SK-N-SH treated with all-trans-retinoic acid at 6 μM for 48 hours (cell line): ENCODE results near the gene ATPAF1.

Experiments
- ATAC-seq: fragments of 200-7000 bp; cut with Tn5 transposase; 3 replicates; pipeline ENCODE4 v1.9.1; 2020; ENCODE audit warnings: mild to moderate bottlenecking, moderate library complexity
- ARNTL ChIP-seq: fragments of 450-650 bp; formaldehyde crosslinking; IDR thresholded peaks from 2 replicates; pipeline ENCODE4 v1.5.0; 2020; ENCODE audit warnings: low read depth, mild to moderate bottlenecking, moderate library complexity, borderline replicate concordance
- BACH2 ChIP-seq: fragments of 250-450 bp; sonication (Bioruptor Pico); IDR thresholded peaks from 2 replicates; pipeline ENCODE4 v1.9.0; 2021; ENCODE audit warnings: mild to moderate bottlenecking, borderline replicate concordance
- CREB5 ChIP-seq: fragments of 250-450 bp; sonication (Bioruptor Pico); IDR thresholded peaks from 2 replicates; pipeline ENCODE4 v1.5.1; 2020; ENCODE audit warnings: low read depth, mild to moderate bottlenecking, moderate library complexity
- CSDC2 ChIP-seq: fragments of 250-450 bp; sonication (Bioruptor Pico); IDR thresholded peaks from 2 replicates; pipeline ENCODE4 v1.5.0; 2020; ENCODE audit warnings: mild to moderate bottlenecking, moderate library complexity
- CSRNP3 ChIP-seq: fragments of 250-450 bp; sonication (Bioruptor Pico); IDR thresholded peaks from 2 replicates; pipeline ENCODE4 v1.5.1; 2021; ENCODE audit warnings: mild to moderate bottlenecking, moderate library complexity
- ESRRG ChIP-seq: fragments of 250-450 bp; sonication (Bioruptor Pico); IDR thresholded peaks from 2 replicates; pipeline ENCODE4 v1.6.1; 2021; ENCODE audit warnings: mild to moderate bottlenecking
- GLIS3 ChIP-seq: fragments of 250-450 bp; sonication (Bioruptor Pico); IDR thresholded peaks from 2 replicates; pipeline ENCODE4 v1.5.0; 2020; ENCODE audit warnings: mild to moderate bottlenecking, moderate library complexity
- ISL1 ChIP-seq: fragments of 250-450 bp; sonication (Bioruptor Pico); IDR thresholded peaks from 2 replicates; pipeline ENCODE4 v2.1.2; 2022; ENCODE audit warnings: mild to moderate bottlenecking, moderate library complexity
- OSR1 ChIP-seq: fragments of 250-450 bp; sonication (Bioruptor Pico); IDR thresholded peaks from 2 replicates; pipeline ENCODE4 v1.8.0; 2022; ENCODE audit warnings: moderate library complexity, mild to moderate bottlenecking, inconsistent platforms
- PATZ1 ChIP-seq: fragments of 250-450 bp; sonication (Bioruptor Pico); IDR thresholded peaks from 2 replicates; pipeline ENCODE4 v1.8.0; 2020; ENCODE audit warnings: mild to moderate bottlenecking, moderate library complexity, borderline replicate concordance
- POU6F1 ChIP-seq: fragments of 250-450 bp; sonication (Bioruptor Pico); IDR thresholded peaks from 2 replicates; pipeline ENCODE4 v1.8.0; 2021; ENCODE audit warnings: low read depth, mild to moderate bottlenecking, moderate library complexity, borderline replicate concordance
- PPARA ChIP-seq: fragments of 250-450 bp; sonication (Bioruptor Pico); IDR thresholded peaks from 2 replicates; pipeline ENCODE4 v1.5.0; 2020; ENCODE audit warnings: mild to moderate bottlenecking, borderline replicate concordance
- RARB ChIP-seq: fragments of 250-450 bp; sonication (Bioruptor Pico); IDR thresholded peaks from 2 replicates; pipeline ENCODE4 v1.8.0; 2021; ENCODE audit warnings: mild to moderate bottlenecking, moderate library complexity
- SNAI2 ChIP-seq: fragments of 250-450 bp; sonication (Bioruptor Pico); IDR thresholded peaks from 2 replicates; pipeline ENCODE4 v1.5.0; 2020; ENCODE audit warnings: mild to moderate bottlenecking, moderate library complexity
- TCF4 ChIP-seq: fragments of 250-450 bp; sonication (Bioruptor Pico); IDR thresholded peaks from 2 replicates; pipeline ENCODE4 v1.8.0; 2021; ENCODE audit warnings: mild to moderate bottlenecking, moderate library complexity, borderline replicate concordance
- TOX ChIP-seq: fragments of 250-450 bp; sonication (Bioruptor Pico); IDR thresholded peaks from 2 replicates; pipeline ENCODE4 v1.8.0; 2021; ENCODE audit warnings: mild to moderate bottlenecking, moderate library complexity, borderline replicate concordance
- TSHZ2 ChIP-seq: fragments of 250-450 bp; sonication (Bioruptor Pico); IDR thresholded peaks from 2 replicates; pipeline ENCODE4 v1.5.0; 2020; ENCODE audit warnings: mild to moderate bottlenecking, moderate library complexity
- ZC3H10 ChIP-seq: fragments of 250-450 bp; sonication (Bioruptor Pico); IDR thresholded peaks from 2 replicates; pipeline ENCODE4 v1.5.1; 2021; ENCODE audit warnings: mild to moderate bottlenecking, moderate library complexity
- ZFP3 ChIP-seq: fragments of 250-450 bp; sonication (Bioruptor Pico); IDR thresholded peaks from 2 replicates; pipeline ENCODE4 v1.5.0; 2020; ENCODE audit warnings: mild to moderate bottlenecking, moderate library complexity
- ZFP30 ChIP-seq: fragments of 450-650 bp; formaldehyde crosslinking; IDR thresholded peaks from 2 replicates; pipeline ENCODE4 v1.5.0; 2022; ENCODE audit warnings: mild to moderate bottlenecking, moderate library complexity
- ZNF565 ChIP-seq: fragments of 450-650 bp; formaldehyde crosslinking; conservative IDR thresholded peaks from 2 replicates; pipeline ENCODE4 v1.5.0; 2020; ENCODE audit warnings: low read depth, mild to moderate bottlenecking, moderate library complexity
- ZNF70 ChIP-seq: fragments of 450-650 bp; formaldehyde crosslinking; IDR thresholded peaks from 2 replicates; pipeline ENCODE4 v1.5.0; 2020; ENCODE audit warnings: mild to moderate bottlenecking, moderate library complexity
- ZNF8 ChIP-seq: fragments of 450-650 bp; formaldehyde crosslinking; IDR thresholded peaks from 2 replicates; pipeline ENCODE4 v1.5.0; 2020; ENCODE audit warnings: mild to moderate bottlenecking, moderate library complexity

Gene ATPAF1

GRCh38 chr1:46646331-46646730 lies 21.8 kb downstream of the ATPAF1 start:
- TF ChIP-seq ISL1 (CRISPR knock-in tag): peak; percentile 26; the same call in 1 of the 2 replicates
- TF ChIP-seq ESRRG (CRISPR knock-in tag): no peak
- no peak for ATAC-seq

GRCh38 chr1:46645815-46646214 lies 22.3 kb downstream of the ATPAF1 start:
- no peak for ATAC-seq
- TF ChIP-seq PPARA (CRISPR knock-in tag) (no peak), OSR1 (CRISPR knock-in tag) (no peak), POU6F1 (CRISPR knock-in tag) (no peak), ZNF565 (CRISPR knock-in tag) (no peak), ZC3H10 (no peak), ZNF70 (CRISPR knock-in tag) (no peak), ARNTL (CRISPR knock-in tag) (no peak), ZNF8 (CRISPR knock-in tag) (no peak), SNAI2 (no peak), GLIS3 (CRISPR knock-in tag) (no peak), TSHZ2 (CRISPR knock-in tag) (no peak), ESRRG (CRISPR knock-in tag) (no peak), CSRNP3 (CRISPR knock-in tag) (no peak), CREB5 (no peak), RARB (CRISPR knock-in tag) (no peak), BACH2 (no peak), TCF4 (CRISPR knock-in tag) (no peak)

GRCh38 chr1:46643368-46643775 lies 24.8 kb downstream of the ATPAF1 start:
- peak; percentile 99 for ATAC-seq
- no peak for TF ChIP-seq ZFP30 (CRISPR knock-in tag)
- TF ChIP-seq TSHZ2 (CRISPR knock-in tag): no peak
- no peak for TF ChIP-seq CREB5
- TF ChIP-seq TOX (CRISPR knock-in tag): no peak
- TF ChIP-seq ZFP3 (CRISPR knock-in tag): no peak
- no peak for TF ChIP-seq PATZ1 (CRISPR knock-in tag)
- no peak; the same call in 1 of the 2 replicates for TF ChIP-seq OSR1 (CRISPR knock-in tag)
- no peak for TF ChIP-seq CSRNP3 (CRISPR knock-in tag)
- no peak for TF ChIP-seq CSDC2
- no peak for TF ChIP-seq ZNF8 (CRISPR knock-in tag)
- no peak for TF ChIP-seq ZNF565 (CRISPR knock-in tag)
- no peak for TF ChIP-seq ARNTL (CRISPR knock-in tag)
- TF ChIP-seq TCF4 (CRISPR knock-in tag): no peak
- no peak for TF ChIP-seq ZC3H10
- no peak for TF ChIP-seq BACH2
- TF ChIP-seq ZNF70 (CRISPR knock-in tag): no peak
- no peak for TF ChIP-seq ISL1 (CRISPR knock-in tag)
- no peak for TF ChIP-seq GLIS3 (CRISPR knock-in tag)
